ENCODE measurements around the gene MIOX.

The MIOX gene

GRCh38 chr22:50502628-50503474, 16.2 kb downstream of the MIOX start:
- Histone ChIP-seq H3K27me3 (ENCODE audit: control insufficient read depth, insufficient read depth, low read length) (no peaks in the 10 kb centered on the region), H3K27ac (no peak overlapping the region), H3K4me3 (ENCODE audit: low read depth, low read length) (no peak overlapping the region), H3K9me3 (ENCODE audit: control insufficient read depth, low read length) (no peaks in the 10 kb centered on the region), H2AFZ (no peak overlapping the region), H3K79me2 (no peaks in the 10 kb centered on the region), H3K4me2 (ENCODE audit: low read length) (no peak overlapping the region), H3K9ac (no peak overlapping the region), H3K36me3 (ENCODE audit: control insufficient read depth, insufficient read depth, low read length) (no peaks in the 10 kb centered on the region), H3K4me1 (no peaks in the 10 kb centered on the region)
- no peak for TF ChIP-seq CTCF (IDR thresholded peaks at IDR 0.05)

- Histone ChIP-seq H3K9me3 (ENCODE audit: control insufficient read depth, low read length) (no peaks in the 10 kb centered on the region), H3K27me3 (ENCODE audit: control insufficient read depth, insufficient read depth, low read length) (no peaks in the 10 kb centered on the region), H3K4me3 (ENCODE audit: low read depth, low read length) (no peak overlapping the region), H3K4me1 (no peaks in the 10 kb centered on the region), H3K79me2 (no peaks in the 10 kb centered on the region), H2AFZ (no peak overlapping the region), H3K9ac (no peak overlapping the region), H3K36me3 (ENCODE audit: control insufficient read depth, insufficient read depth, low read length) (no peaks in the 10 kb centered on the region), H3K4me2 (ENCODE audit: low read length) (no peak overlapping the region), H3K27ac (no peak overlapping the region)
- TF ChIP-seq CTCF (IDR thresholded peaks at IDR 0.05), result no peak
Observed at GRCh38 chr22:50503475-50504145, 17.0 kb downstream of the MIOX start.

- H3K9ac ChIP-seq, result no peak overlapping the region
- no peaks in the 10 kb centered on the region for H3K4me1 ChIP-seq
- no peaks in the 10 kb centered on the region for H3K27me3 ChIP-seq (ENCODE audit: control insufficient read depth, insufficient read depth, low read length)
- H3K4me3 ChIP-seq (ENCODE audit: low read depth, low read length), result no peak overlapping the region
- no peaks in the 10 kb centered on the region for H3K79me2 ChIP-seq
- TF ChIP-seq CTCF (IDR thresholded peaks at IDR 0.05), result no peak
- no peak overlapping the region for H2AFZ ChIP-seq
- H3K36me3 ChIP-seq (ENCODE audit: control insufficient read depth, insufficient read depth, low read length), result no peaks in the 10 kb centered on the region
- no peak overlapping the region for H3K4me2 ChIP-seq (ENCODE audit: low read length)
- H3K27ac ChIP-seq, result no peak overlapping the region
- H3K9me3 ChIP-seq (ENCODE audit: control insufficient read depth, low read length), result no peaks in the 10 kb centered on the region
Observed at GRCh38 chr22:50504369-50505211, 17.9 kb downstream of the MIOX start.

GRCh38 chr22:50505276-50505775, 18.7 kb downstream of the MIOX start:
- no peak overlapping the region for H3K9ac ChIP-seq
- H3K4me1 ChIP-seq, result no peaks in the 10 kb centered on the region
- no peaks in the 10 kb centered on the region for H3K36me3 ChIP-seq (ENCODE audit: control insufficient read depth, insufficient read depth, low read length)
- no peaks in the 10 kb centered on the region for H3K9me3 ChIP-seq (ENCODE audit: control insufficient read depth, low read length)
- H3K79me2 ChIP-seq, result no peaks in the 10 kb centered on the region
- no peak for TF ChIP-seq CTCF (IDR thresholded peaks at IDR 0.05)
- no peaks in the 10 kb centered on the region for H3K27me3 ChIP-seq (ENCODE audit: control insufficient read depth, insufficient read depth, low read length)
- H3K4me3 ChIP-seq (ENCODE audit: low read depth, low read length), result no peak overlapping the region
- no peak overlapping the region for H2AFZ ChIP-seq
- no peak overlapping the region for H3K4me2 ChIP-seq (ENCODE audit: low read length)
- H3K27ac ChIP-seq, result no peak overlapping the region

All from parathyroid adenoma (tissue), 2 donors.